Skeletal muscle tissue (tissue), 4 donors: ENCODE data around the gene BATF2. TPM values are rescaled to one million over a fixed set of nuclear protein-coding genes. Genes with fewer than 3 reads are reported as not detected.
A peak's percentile ranks its signal among the peaks of the same experiment; 100 is the strongest.

Source experiments
- H3K27ac ChIP-seq: one replicate; pipeline ENCODE4 v1.7.0; 2013; ENCODE audit warnings: mild to moderate bottlenecking, low read depth, low read length, inconsistent platforms
- H3K27me3 ChIP-seq, 3 donors: one replicate each; pipeline ENCODE4 v1.7.0; 2013; ENCODE audit warnings: low read length in 3 of 3; ENCODE audit not compliant: control insufficient read depth in 3 of 3, insufficient read depth in 3 of 3
- H3K36me3 ChIP-seq, 3 donors: one replicate each; pipeline ENCODE4 v1.7.0; 2013; ENCODE audit warnings: low read length in 3 of 3; ENCODE audit not compliant: control insufficient read depth in 3 of 3, insufficient read depth in 3 of 3
- H3K4me1 ChIP-seq, 3 donors: one replicate each; pipeline ENCODE4 v1.7.0; 2013; ENCODE audit warnings: low read length in 3 of 3, mild to moderate bottlenecking in 3 of 3; ENCODE audit not compliant: control insufficient read depth in 3 of 3, insufficient read depth in 3 of 3
- H3K4me3 ChIP-seq, 3 donors: one replicate each; pipeline ENCODE4 v1.7.0; 2013; ENCODE audit warnings: low read length in 3 of 3
- H3K9ac ChIP-seq, 3 donors: one replicate each; pipeline ENCODE4 v1.7.0; 2013; ENCODE audit warnings: low read length in 3 of 3, mild to moderate bottlenecking in 3 of 3, moderate library complexity in 2 of 3, low read depth in 1 of 3
- H3K9me3 ChIP-seq, 3 donors: one replicate each; pipeline ENCODE4 v1.7.0; 2013; ENCODE audit warnings: low read length in 3 of 3; ENCODE audit not compliant: control insufficient read depth in 3 of 3
- total RNA-seq: library from RNA; depleted of rRNA; stranded (reverse); fragments of >200 nt; gene quantifications from one replicate; pipeline ENCODE4 v1.2.3, GENCODE V29; 2014
- donor health status: Osteomylitis.

BATF2 gene
- 0.52 TPM for total RNA-seq

GRCh38 chr11:64996710-64997380, at the start of gene BATF2:
Gene BATF2 (minus strand): TSS chr11:64996971. CDS start chr11:64996914, 57 bp downstream.
- H3K9me3 ChIP-seq = no peaks in the 10 kb centered on the region
- peaks cover 0 to 2% (median 0%) of the 10 kb centered on the region in 3 donors for H3K36me3 ChIP-seq
- no peaks in the 10 kb centered on the region for H3K27me3 ChIP-seq
- peak within 1 kb of the TSS; percentile 68 for H3K27ac ChIP-seq
- peaks cover 11 to 19% (median 15%) of the 10 kb centered on the region in 3 donors for H3K4me1 ChIP-seq
- H3K9ac ChIP-seq = peak within 1 kb of the TSS; percentile 78 to 84 (median 80)
- H3K4me3 ChIP-seq = peak within 1 kb of the TSS; percentile 82 to 86 (median 85)

- Histone ChIP-seq H3K9me3 (no peaks in the 10 kb centered on the region), H3K4me3 (no peak overlapping the region), H3K27me3 (peaks cover 0 to 5% (median 0%) of the 10 kb centered on the region in 3 donors), H3K4me1 (peaks cover 14 to 19% (median 15%) of the 10 kb centered on the region in 3 donors), H3K27ac (no peak overlapping the region), H3K9ac (no peak overlapping the region), H3K36me3 (peaks cover 13 to 19% (median 16%) of the 10 kb centered on the region in 3 donors)
Observed at GRCh38 chr11:65045728-65046127, 49.0 kb upstream of the BATF2 start.

GRCh38 chr11:65045061-65045460, 48.3 kb upstream of the BATF2 start:
- Histone ChIP-seq H3K27me3 (peaks cover 0 to 5% (median 0%) of the 10 kb centered on the region in 3 donors), H3K27ac (no peak overlapping the region), H3K9ac (no peak overlapping the region), H3K36me3 (peaks cover 13 to 19% (median 16%) of the 10 kb centered on the region in 3 donors), H3K9me3 (no peaks in the 10 kb centered on the region), H3K4me1 (peaks cover 19 to 21% (median 20%) of the 10 kb centered on the region in 3 donors), H3K4me3 (no peak overlapping the region)

- Histone ChIP-seq H3K36me3 (peaks cover 17 to 19% (median 19%) of the 10 kb centered on the region in 3 donors), H3K4me3 (no peak overlapping the region), H3K27me3 (peaks cover 0 to 5% (median 0%) of the 10 kb centered on the region in 3 donors), H3K4me1 (peaks cover 19 to 27% (median 23%) of the 10 kb centered on the region in 3 donors), H3K9me3 (no peaks in the 10 kb centered on the region), H3K9ac (no peak overlapping the region), H3K27ac (no peak overlapping the region)
Observed at GRCh38 chr11:65043881-65044501, 47.2 kb upstream of the BATF2 start.

- H3K4me1 ChIP-seq = peaks cover 15 to 24% (median 18%) of the 10 kb centered on the region in 3 donors
Observed at GRCh38 chr11:65042891-65043290, 46.1 kb upstream of the BATF2 start.

GRCh38 chr11:65040847-65041622, 44.3 kb upstream of the BATF2 start, which contains the start of gene SAC3D1:
Gene SAC3D1 (plus strand): TSS chr11:65041210. CDS start chr11:65041293, 83 bp downstream.
- H3K4me1 ChIP-seq = peaks cover 12 to 24% (median 18%) of the 10 kb centered on the region in 3 donors
- no peaks in the 10 kb centered on the region for H3K9me3 ChIP-seq
- peak within 1 kb of the TSS; percentile 76 to 85 (median 82) for H3K4me3 ChIP-seq
- H3K27me3 ChIP-seq = no peaks in the 10 kb centered on the region
- peak within 1 kb of the TSS; percentile 90 for H3K27ac ChIP-seq
- H3K36me3 ChIP-seq = peaks cover 31 to 33% (median 32%) of the 10 kb centered on the region in 3 donors
- peak within 1 kb of the TSS; percentile 77 to 87 (median 81) for H3K9ac ChIP-seq

More at GRCh38 chr11:65042891-65043290, 46.1 kb upstream of the BATF2 start:
- Histone ChIP-seq H3K27ac (no peak overlapping the region), H3K4me3 (no peak overlapping the region), H3K9me3 (no peaks in the 10 kb centered on the region), H3K36me3 (peaks cover 25 to 28% (median 26%) of the 10 kb centered on the region in 3 donors), H3K9ac (no peak overlapping the region), H3K27me3 (no peaks in the 10 kb centered on the region)

- H3K4me1 ChIP-seq = peaks cover 12 to 24% (median 18%) of the 10 kb centered on the region in 3 donors
- H3K36me3 ChIP-seq = peaks cover 34 to 37% (median 35%) of the 10 kb centered on the region in 3 donors
- no peaks in the 10 kb centered on the region for H3K9me3 ChIP-seq
- H3K27ac ChIP-seq = peak overlapping the region; percentile 90
- H3K9ac ChIP-seq = peak overlapping the region; percentile 77 to 87 (median 81)
- no peaks in the 10 kb centered on the region for H3K27me3 ChIP-seq
- H3K4me3 ChIP-seq = peak overlapping the region; percentile 76 to 85 (median 82)
Observed at GRCh38 chr11:65040520-65040846, 43.7 kb upstream of the BATF2 start.

GRCh38 chr11:65036931-65037330, 40.2 kb upstream of the BATF2 start:
- Histone ChIP-seq H3K9ac (no peak overlapping the region), H3K4me3 (no peak overlapping the region), H3K9me3 (no peaks in the 10 kb centered on the region), H3K27ac (no peak overlapping the region), H3K27me3 (no peaks in the 10 kb centered on the region), H3K4me1 (peaks cover 9 to 12% (median 11%) of the 10 kb centered on the region in 3 donors), H3K36me3 (peaks cover 44 to 52% (median 47%) of the 10 kb centered on the region in 3 donors)

GRCh38 chr11:65035579-65035978, 38.8 kb upstream of the BATF2 start:
- no peak overlapping the region for H3K4me3 ChIP-seq
- no peaks in the 10 kb centered on the region for H3K9me3 ChIP-seq

More at GRCh38 chr11:65035579-65035978, 38.8 kb upstream of the BATF2 start:
- Histone ChIP-seq H3K27me3 (no peaks in the 10 kb centered on the region), H3K36me3 (peaks cover 47 to 55% (median 49%) of the 10 kb centered on the region in 3 donors), H3K9ac (no peak overlapping the region), H3K4me1 (peaks cover 5 to 8% (median 8%) of the 10 kb centered on the region in 3 donors), H3K27ac (no peak overlapping the region)
